ENCODE results near the gene TEC.

TEC gene

DNA sequence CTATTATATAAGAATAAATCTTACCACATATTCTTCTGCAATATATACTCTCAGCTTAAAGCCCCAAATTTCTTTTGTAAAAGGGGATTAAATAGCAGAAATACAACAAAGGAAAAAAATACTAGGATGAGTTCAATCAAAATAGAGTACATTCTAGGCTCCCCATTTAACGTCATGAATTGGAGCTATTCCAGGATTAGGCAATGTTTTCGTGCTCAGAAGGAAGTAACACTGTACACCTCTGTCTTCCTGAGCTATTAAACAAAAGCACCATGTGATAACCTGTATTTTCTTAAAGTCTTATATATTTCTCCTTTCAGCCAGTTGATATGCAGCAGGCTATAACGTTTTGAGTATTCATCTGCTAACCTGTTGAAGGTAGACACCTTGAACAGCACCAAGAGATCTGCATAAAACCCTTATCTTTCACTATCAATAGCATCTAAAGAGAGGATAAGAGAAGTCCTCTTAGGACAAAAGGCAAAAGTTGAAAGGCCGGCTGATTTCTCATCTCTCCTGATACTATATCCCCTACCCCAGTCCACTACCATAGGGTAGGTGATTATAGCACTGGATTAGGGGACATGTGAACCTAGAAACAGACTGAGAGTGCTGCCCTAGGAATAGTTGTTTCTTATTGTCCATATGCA lies 31.5 kb downstream of the TEC start:
- H3K27ac ChIP-seq, result no peak overlapping the region
- TF ChIP-seq, protein P1, sequence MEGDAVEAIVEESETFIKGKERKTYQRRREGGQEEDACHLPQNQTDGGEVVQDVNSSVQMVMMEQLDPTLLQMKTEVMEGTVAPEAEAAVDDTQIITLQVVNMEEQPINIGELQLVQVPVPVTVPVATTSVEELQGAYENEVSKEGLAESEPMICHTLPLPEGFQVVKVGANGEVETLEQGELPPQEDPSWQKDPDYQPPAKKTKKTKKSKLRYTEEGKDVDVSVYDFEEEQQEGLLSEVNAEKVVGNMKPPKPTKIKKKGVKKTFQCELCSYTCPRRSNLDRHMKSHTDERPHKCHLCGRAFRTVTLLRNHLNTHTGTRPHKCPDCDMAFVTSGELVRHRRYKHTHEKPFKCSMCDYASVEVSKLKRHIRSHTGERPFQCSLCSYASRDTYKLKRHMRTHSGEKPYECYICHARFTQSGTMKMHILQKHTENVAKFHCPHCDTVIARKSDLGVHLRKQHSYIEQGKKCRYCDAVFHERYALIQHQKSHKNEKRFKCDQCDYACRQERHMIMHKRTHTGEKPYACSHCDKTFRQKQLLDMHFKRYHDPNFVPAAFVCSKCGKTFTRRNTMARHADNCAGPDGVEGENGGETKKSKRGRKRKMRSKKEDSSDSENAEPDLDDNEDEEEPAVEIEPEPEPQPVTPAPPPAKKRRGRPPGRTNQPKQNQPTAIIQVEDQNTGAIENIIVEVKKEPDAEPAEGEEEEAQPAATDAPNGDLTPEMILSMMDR (conservative IDR thresholded peaks at IDR 0.05; ENCODE audit: low read depth), result no peak
- DNase-seq (ENCODE audit: low spot score), result peak; percentile 26
- ChIA-PET POLR2A (ENCODE audit: low non-redundant PET) (no interaction called here), CTCF (no interaction called here)

DNA sequence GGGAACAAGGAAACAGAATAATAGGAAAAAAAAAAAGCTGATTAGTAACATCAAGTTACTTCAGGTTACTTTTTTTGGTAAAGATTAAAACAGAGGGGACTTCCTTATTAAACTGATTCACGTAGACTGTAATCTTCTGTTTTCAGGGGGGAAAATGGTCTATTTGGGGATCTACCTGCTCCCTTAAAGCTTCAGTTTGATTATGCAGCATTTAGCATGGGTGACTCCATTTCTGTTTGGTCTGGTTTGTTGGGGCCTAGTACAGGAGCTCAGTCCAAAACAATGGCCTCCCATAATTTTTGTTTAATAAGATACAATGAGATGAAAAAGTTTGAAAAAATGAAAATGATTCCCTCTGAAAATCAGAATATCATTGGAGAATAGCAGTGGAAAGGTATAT lies 34.6 kb downstream of the TEC start:
- ChIA-PET CTCF (no interaction called here), POLR2A (ENCODE audit: low non-redundant PET) (no interaction called here)
- DNase-seq (ENCODE audit: low spot score), result no peak
- no peak overlapping the region for H3K27ac ChIP-seq
- TF ChIP-seq, protein P1 (conservative IDR thresholded peaks at IDR 0.05; ENCODE audit: low read depth), result no peak

DNA sequence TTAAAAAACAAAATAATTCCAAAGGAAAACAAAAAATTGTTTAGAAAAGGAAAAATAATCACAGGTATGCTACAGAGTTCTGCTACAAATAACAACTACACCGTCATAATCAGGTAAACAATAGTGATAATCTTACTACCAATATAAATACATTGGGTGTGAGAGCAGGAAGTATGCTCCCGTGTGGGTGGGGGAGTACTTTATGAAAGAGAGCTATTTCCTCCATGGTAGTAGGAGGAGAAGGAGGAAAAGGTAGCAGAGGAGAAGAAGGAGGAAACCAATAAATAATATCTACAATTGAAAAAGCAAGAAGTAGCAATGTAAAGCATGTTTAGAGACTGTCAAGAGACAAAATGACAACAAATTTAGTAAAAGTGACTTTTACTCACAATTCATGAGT lies 35.1 kb downstream of the TEC start:
- TF ChIP-seq, protein P1 (conservative IDR thresholded peaks at IDR 0.05; ENCODE audit: low read depth), result no peak
- no peak for DNase-seq (ENCODE audit: low spot score)
- H3K27ac ChIP-seq, result no peak overlapping the region
- CTCF ChIA-PET, result interaction anchor here (0.7 kb wide), 1 partner anchor 40 kb away, joined by 9 read pairs; no protein-coding TSS in a partner anchor
- POLR2A ChIA-PET (ENCODE audit: low non-redundant PET), result no interaction called here

DNA sequence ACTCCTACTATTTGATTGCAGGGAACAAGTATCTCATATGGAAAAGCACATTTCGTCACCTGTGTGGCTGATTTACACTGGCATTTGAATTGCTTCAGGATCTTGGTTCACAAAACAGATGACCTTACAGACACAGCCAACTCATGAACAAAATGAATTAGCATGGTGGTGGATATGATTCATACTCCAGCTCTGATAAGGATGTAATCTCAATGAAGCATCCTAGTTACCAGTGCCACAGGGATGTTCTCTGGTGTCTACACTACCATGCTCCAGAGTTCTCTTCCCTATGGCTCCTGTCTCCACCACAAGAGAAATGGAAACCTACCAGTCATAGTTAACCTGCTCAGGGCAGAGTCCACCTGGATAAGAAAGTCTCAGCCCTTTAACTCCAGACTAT lies 40.7 kb downstream of the TEC start:
- no peak for DNase-seq (ENCODE audit: low spot score)
- ChIA-PET POLR2A (ENCODE audit: low non-redundant PET) (no interaction called here), CTCF (no interaction called here)
- no peak overlapping the region for H3K27ac ChIP-seq
- TF ChIP-seq, protein P1 (conservative IDR thresholded peaks at IDR 0.05; ENCODE audit: low read depth), result no peak

DNA sequence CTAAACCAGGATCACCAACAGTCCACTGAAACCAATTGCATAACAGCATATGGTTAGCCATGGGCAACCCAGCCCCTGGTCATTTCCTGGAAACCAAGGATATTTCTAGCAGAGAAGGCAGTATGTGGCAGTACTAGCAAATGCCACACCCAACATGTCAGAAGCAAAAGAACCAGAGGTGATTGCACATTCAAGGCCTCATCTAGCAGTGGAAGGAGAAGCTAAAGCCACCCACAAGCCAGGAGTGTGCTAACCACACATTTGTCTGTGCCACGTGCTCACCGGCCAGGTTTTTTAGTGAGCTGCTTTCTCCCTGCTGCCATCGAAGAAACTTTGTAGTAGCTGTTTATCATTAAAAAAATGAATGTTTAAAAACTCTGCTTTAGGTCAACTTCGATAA lies 42.0 kb downstream of the TEC start:
- H3K27ac ChIP-seq, result no peak overlapping the region
- ChIA-PET POLR2A (ENCODE audit: low non-redundant PET) (no interaction called here), CTCF (no interaction called here)

DNA sequence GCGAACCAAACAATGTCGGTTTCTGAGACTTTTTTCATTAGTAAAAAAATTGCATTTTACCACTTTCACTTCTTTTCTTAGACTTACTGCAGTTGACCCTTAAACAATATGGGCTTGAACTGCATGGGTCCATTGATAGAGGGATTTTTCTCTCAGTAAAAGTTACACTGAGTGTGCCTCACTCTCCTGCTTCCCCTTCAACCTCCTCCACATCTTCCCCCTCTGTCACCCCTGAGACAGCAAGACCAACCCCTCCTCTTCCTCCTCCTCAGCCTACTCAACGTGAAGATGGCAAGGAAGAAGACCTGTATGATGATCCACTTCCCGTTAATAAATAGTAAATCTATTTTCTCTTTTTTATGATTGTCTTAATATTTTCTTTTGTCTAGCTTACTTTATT lies 43.4 kb downstream of the TEC start:
- CTCF ChIA-PET, result no interaction called here
- no peak overlapping the region for H3K27ac ChIP-seq
- DNase-seq (ENCODE audit: low spot score), result no peak
- POLR2A ChIA-PET (ENCODE audit: low non-redundant PET), result no interaction called here
- TF ChIP-seq, protein P1 (conservative IDR thresholded peaks at IDR 0.05; ENCODE audit: low read depth), result no peak

More for the DNA sequence above, 42.0 kb downstream of the TEC start:
- TF ChIP-seq, protein P1 (conservative IDR thresholded peaks at IDR 0.05; ENCODE audit: low read depth), result no peak
- DNase-seq (ENCODE audit: low spot score), result no peak

Measured in RWPE1 (cell line).